ENCODE data around the gene KLHL10.

- no peak for TF ChIP-seq CTCF (IDR thresholded peaks at IDR 0.05)
- TF ChIP-seq POLR2A (IDR thresholded peaks at IDR 0.05), result peak in 3 of 4 donors; percentile 10 to 59 (median 45)
These were observed 44.5 kb upstream of the KLHL10 start for GRCh38 chr17:41792845-41793783.

Measured in esophagus squamous epithelium (tissue), 4 donors.